SK-N-SH treated with all-trans-retinoic acid at 6 μM for 48 hours (cell line): ENCODE results near the gene OTOG.

ENCODE experiments used
- ATAC-seq: fragments of 200-7000 bp; cut with Tn5 transposase; 3 replicates; pipeline ENCODE4 v1.9.1; 2020; ENCODE audit warnings: mild to moderate bottlenecking, moderate library complexity
- ARNTL ChIP-seq: fragments of 450-650 bp; formaldehyde crosslinking; IDR thresholded peaks from 2 replicates; pipeline ENCODE4 v1.5.0; 2020; ENCODE audit warnings: low read depth, mild to moderate bottlenecking, moderate library complexity, borderline replicate concordance
- CREB5 ChIP-seq: fragments of 250-450 bp; sonication (Bioruptor Pico); IDR thresholded peaks from 2 replicates; pipeline ENCODE4 v1.5.1; 2020; ENCODE audit warnings: low read depth, mild to moderate bottlenecking, moderate library complexity
- CSDC2 ChIP-seq: fragments of 250-450 bp; sonication (Bioruptor Pico); IDR thresholded peaks from 2 replicates; pipeline ENCODE4 v1.5.0; 2020; ENCODE audit warnings: mild to moderate bottlenecking, moderate library complexity
- ESRRG ChIP-seq: fragments of 250-450 bp; sonication (Bioruptor Pico); IDR thresholded peaks from 2 replicates; pipeline ENCODE4 v1.6.1; 2021; ENCODE audit warnings: mild to moderate bottlenecking
- GLIS3 ChIP-seq: fragments of 250-450 bp; sonication (Bioruptor Pico); IDR thresholded peaks from 2 replicates; pipeline ENCODE4 v1.5.0; 2020; ENCODE audit warnings: mild to moderate bottlenecking, moderate library complexity
- ISL1 ChIP-seq: fragments of 250-450 bp; sonication (Bioruptor Pico); IDR thresholded peaks from 2 replicates; pipeline ENCODE4 v2.1.2; 2022; ENCODE audit warnings: mild to moderate bottlenecking, moderate library complexity
- OSR1 ChIP-seq: fragments of 250-450 bp; sonication (Bioruptor Pico); IDR thresholded peaks from 2 replicates; pipeline ENCODE4 v1.8.0; 2022; ENCODE audit warnings: moderate library complexity, mild to moderate bottlenecking, inconsistent platforms
- PATZ1 ChIP-seq: fragments of 250-450 bp; sonication (Bioruptor Pico); IDR thresholded peaks from 2 replicates; pipeline ENCODE4 v1.8.0; 2020; ENCODE audit warnings: mild to moderate bottlenecking, moderate library complexity, borderline replicate concordance
- PPARA ChIP-seq: fragments of 250-450 bp; sonication (Bioruptor Pico); IDR thresholded peaks from 2 replicates; pipeline ENCODE4 v1.5.0; 2020; ENCODE audit warnings: mild to moderate bottlenecking, borderline replicate concordance
- SNAI2 ChIP-seq: fragments of 250-450 bp; sonication (Bioruptor Pico); IDR thresholded peaks from 2 replicates; pipeline ENCODE4 v1.5.0; 2020; ENCODE audit warnings: mild to moderate bottlenecking, moderate library complexity
- TCF4 ChIP-seq: fragments of 250-450 bp; sonication (Bioruptor Pico); IDR thresholded peaks from 2 replicates; pipeline ENCODE4 v1.8.0; 2021; ENCODE audit warnings: mild to moderate bottlenecking, moderate library complexity, borderline replicate concordance
- TOX ChIP-seq: fragments of 250-450 bp; sonication (Bioruptor Pico); IDR thresholded peaks from 2 replicates; pipeline ENCODE4 v1.8.0; 2021; ENCODE audit warnings: mild to moderate bottlenecking, moderate library complexity, borderline replicate concordance
- ZC3H10 ChIP-seq: fragments of 250-450 bp; sonication (Bioruptor Pico); IDR thresholded peaks from 2 replicates; pipeline ENCODE4 v1.5.1; 2021; ENCODE audit warnings: mild to moderate bottlenecking, moderate library complexity
- ZFP3 ChIP-seq: fragments of 250-450 bp; sonication (Bioruptor Pico); IDR thresholded peaks from 2 replicates; pipeline ENCODE4 v1.5.0; 2020; ENCODE audit warnings: mild to moderate bottlenecking, moderate library complexity
- ZFP30 ChIP-seq: fragments of 450-650 bp; formaldehyde crosslinking; IDR thresholded peaks from 2 replicates; pipeline ENCODE4 v1.5.0; 2022; ENCODE audit warnings: mild to moderate bottlenecking, moderate library complexity
- ZNF565 ChIP-seq: fragments of 450-650 bp; formaldehyde crosslinking; conservative IDR thresholded peaks from 2 replicates; pipeline ENCODE4 v1.5.0; 2020; ENCODE audit warnings: low read depth, mild to moderate bottlenecking, moderate library complexity
- ZNF70 ChIP-seq: fragments of 450-650 bp; formaldehyde crosslinking; IDR thresholded peaks from 2 replicates; pipeline ENCODE4 v1.5.0; 2020; ENCODE audit warnings: mild to moderate bottlenecking, moderate library complexity
- ZNF8 ChIP-seq: fragments of 450-650 bp; formaldehyde crosslinking; IDR thresholded peaks from 2 replicates; pipeline ENCODE4 v1.5.0; 2020; ENCODE audit warnings: mild to moderate bottlenecking, moderate library complexity
- TF ChIP-seq, protein P1 (sequence below): fragments of 250-450 bp; sonication (Bioruptor Pico); IDR thresholded peaks from 2 replicates; pipeline ENCODE4 v1.5.0; 2020; ENCODE audit warnings: mild to moderate bottlenecking, moderate library complexity
- TF ChIP-seq, protein P2 (sequence below): fragments of 250-450 bp; sonication (Bioruptor Pico); IDR thresholded peaks from 2 replicates; pipeline ENCODE4 v1.5.1; 2021; ENCODE audit warnings: mild to moderate bottlenecking, moderate library complexity

OTOG gene

GRCh38 chr11:17603056-17603825 is 56.2 kb downstream of the OTOG start:
- TF ChIP-seq, protein P1, sequence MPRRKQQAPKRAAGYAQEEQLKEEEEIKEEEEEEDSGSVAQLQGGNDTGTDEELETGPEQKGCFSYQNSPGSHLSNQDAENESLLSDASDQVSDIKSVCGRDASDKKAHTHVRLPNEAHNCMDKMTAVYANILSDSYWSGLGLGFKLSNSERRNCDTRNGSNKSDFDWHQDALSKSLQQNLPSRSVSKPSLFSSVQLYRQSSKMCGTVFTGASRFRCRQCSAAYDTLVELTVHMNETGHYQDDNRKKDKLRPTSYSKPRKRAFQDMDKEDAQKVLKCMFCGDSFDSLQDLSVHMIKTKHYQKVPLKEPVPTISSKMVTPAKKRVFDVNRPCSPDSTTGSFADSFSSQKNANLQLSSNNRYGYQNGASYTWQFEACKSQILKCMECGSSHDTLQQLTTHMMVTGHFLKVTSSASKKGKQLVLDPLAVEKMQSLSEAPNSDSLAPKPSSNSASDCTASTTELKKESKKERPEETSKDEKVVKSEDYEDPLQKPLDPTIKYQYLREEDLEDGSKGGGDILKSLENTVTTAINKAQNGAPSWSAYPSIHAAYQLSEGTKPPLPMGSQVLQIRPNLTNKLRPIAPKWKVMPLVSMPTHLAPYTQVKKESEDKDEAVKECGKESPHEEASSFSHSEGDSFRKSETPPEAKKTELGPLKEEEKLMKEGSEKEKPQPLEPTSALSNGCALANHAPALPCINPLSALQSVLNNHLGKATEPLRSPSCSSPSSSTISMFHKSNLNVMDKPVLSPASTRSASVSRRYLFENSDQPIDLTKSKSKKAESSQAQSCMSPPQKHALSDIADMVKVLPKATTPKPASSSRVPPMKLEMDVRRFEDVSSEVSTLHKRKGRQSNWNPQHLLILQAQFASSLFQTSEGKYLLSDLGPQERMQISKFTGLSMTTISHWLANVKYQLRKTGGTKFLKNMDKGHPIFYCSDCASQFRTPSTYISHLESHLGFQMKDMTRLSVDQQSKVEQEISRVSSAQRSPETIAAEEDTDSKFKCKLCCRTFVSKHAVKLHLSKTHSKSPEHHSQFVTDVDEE (CRISPR knock-in tag), result no peak
- TF ChIP-seq SNAI2 (CRISPR knock-in tag) (no peak), CREB5 (CRISPR knock-in tag) (no peak), GLIS3 (no peak), TOX (CRISPR knock-in tag) (no peak), PPARA (CRISPR knock-in tag) (no peak), ZFP3 (no peak), TCF4 (CRISPR knock-in tag) (no peak), ISL1 (CRISPR knock-in tag) (no peak), ESRRG (no peak), CSDC2 (CRISPR knock-in tag) (no peak), ARNTL (CRISPR knock-in tag) (no peak), OSR1 (CRISPR knock-in tag) (no peak), ZFP30 (CRISPR knock-in tag) (no peak), ZC3H10 (CRISPR knock-in tag) (no peak), PATZ1 (no peak), ZNF565 (CRISPR knock-in tag) (no peak), ZNF70 (no peak)
- no peak for ATAC-seq

- no peak for TF ChIP-seq ZNF8
- TF ChIP-seq ZFP30 (CRISPR knock-in tag), result no peak
- no peak for TF ChIP-seq PATZ1
- TF ChIP-seq, protein P2, sequence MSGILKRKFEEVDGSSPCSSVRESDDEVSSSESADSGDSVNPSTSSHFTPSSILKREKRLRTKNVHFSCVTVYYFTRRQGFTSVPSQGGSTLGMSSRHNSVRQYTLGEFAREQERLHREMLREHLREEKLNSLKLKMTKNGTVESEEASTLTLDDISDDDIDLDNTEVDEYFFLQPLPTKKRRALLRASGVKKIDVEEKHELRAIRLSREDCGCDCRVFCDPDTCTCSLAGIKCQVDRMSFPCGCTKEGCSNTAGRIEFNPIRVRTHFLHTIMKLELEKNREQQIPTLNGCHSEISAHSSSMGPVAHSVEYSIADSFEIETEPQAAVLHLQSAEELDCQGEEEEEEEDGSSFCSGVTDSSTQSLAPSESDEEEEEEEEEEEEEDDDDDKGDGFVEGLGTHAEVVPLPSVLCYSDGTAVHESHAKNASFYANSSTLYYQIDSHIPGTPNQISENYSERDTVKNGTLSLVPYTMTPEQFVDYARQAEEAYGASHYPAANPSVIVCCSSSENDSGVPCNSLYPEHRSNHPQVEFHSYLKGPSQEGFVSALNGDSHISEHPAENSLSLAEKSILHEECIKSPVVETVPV (CRISPR knock-in tag), result no peak
- no peak for TF ChIP-seq ARNTL (CRISPR knock-in tag)
- no peak for TF ChIP-seq CREB5 (CRISPR knock-in tag)
- TF ChIP-seq, all 23 proteins: peak for 0
Observed at GRCh38 chr11:17604201-17604914, 57.3 kb downstream of the OTOG start.

More at GRCh38 chr11:17604201-17604914, 57.3 kb downstream of the OTOG start:
- ATAC-seq, result no peak
